ENCODE data around the gene MEAK7.

Gene MEAK7

GRCh38 chr16:84479716-84480450 lies 24.6 kb downstream of the MEAK7 start:
- no peak for TF ChIP-seq ZFX (IDR thresholded peaks at IDR 0.05; ENCODE audit: borderline replicate concordance)
- no peak for TF ChIP-seq CTCF (IDR thresholded peaks at IDR 0.05)
- H3K27ac ChIP-seq = no peak overlapping the region

DNA sequence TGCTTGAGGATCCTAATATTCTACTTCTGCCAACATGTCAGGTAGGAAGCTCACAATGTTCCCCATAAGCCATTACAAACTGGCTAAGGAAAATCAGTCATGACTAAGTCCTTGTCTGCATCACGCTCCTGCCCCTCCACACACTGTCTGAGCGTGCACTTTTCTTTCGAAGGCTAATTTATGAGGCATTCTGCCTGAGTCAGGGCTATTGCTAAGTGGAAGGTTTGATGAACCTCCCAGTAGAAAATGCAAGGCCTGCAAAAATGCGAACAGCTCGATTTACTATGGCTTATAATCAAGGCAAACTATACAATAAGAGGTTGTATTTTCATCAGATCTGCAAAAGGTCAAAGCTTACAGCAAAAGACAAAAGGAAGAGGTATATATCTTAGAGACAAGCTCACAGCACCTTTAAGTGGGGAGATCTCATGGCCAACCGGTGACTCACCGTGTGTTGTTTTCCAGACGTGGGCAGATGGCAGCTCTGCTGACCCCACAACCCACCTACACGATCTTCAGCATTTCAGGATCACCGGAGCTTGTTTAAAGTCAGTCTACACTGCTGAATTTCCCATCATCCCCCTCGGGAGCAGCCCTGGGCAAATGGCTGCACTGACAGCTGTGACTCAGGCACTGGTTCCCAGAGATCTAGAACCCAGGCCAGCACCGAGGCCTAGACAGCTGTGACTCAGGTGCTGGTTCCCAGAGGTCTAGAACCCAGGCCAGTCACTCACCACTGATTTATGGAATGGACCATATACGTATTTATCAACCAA lies 26.1 kb downstream of the MEAK7 start:
- no peak for TF ChIP-seq CTCF (IDR thresholded peaks at IDR 0.05)
- no peak for TF ChIP-seq ZFX (IDR thresholded peaks at IDR 0.05; ENCODE audit: borderline replicate concordance)
- H3K27ac ChIP-seq = no peak overlapping the region

GRCh38 chr16:84477661-84478060 lies 26.8 kb downstream of the MEAK7 start:
- no peak overlapping the region for H3K27ac ChIP-seq
- TF ChIP-seq ZFX (IDR thresholded peaks at IDR 0.05; ENCODE audit: borderline replicate concordance) (no peak), CTCF (IDR thresholded peaks at IDR 0.05) (no peak)

GRCh38 chr16:84476401-84476800 lies 28.1 kb downstream of the MEAK7 start:
- no peak overlapping the region for H3K27ac ChIP-seq
- no peak for TF ChIP-seq CTCF (IDR thresholded peaks at IDR 0.05)
- TF ChIP-seq ZFX (IDR thresholded peaks at IDR 0.05; ENCODE audit: borderline replicate concordance) = no peak

DNA sequence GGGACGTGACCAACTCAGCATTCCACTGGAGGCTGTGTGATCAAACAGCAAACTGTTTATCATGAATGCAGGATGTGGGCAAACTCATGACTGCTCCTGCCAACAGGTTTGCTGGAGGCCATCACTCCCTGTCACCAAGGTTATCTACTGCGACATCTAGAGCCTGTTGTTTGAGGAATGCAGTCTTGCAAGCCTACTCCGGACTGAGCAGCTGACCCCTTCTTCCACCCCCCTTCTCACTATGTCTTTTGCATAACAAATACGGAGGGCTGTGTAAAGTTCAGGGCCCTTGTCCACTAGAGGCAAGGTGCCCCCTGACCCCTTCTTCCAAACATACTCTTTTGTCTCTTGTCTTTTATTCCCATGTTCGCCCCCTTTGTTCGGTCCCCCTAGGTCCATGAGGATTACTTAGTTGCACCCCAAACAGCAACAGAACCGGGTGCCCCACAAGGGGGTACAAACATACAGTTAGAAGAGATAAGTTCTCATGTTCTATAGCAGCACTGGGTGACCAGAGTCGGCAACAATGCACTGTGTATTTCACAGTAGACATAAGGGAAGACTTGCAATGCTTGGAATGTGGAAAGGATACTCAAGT lies 28.7 kb downstream of the MEAK7 start:
- no peak overlapping the region for H3K27ac ChIP-seq
- TF ChIP-seq CTCF (IDR thresholded peaks at IDR 0.05) (no peak), ZFX (IDR thresholded peaks at IDR 0.05; ENCODE audit: borderline replicate concordance) (no peak)

GRCh38 chr16:84471966-84472365 lies 32.5 kb downstream of the MEAK7 start:
- no peak for TF ChIP-seq CTCF (IDR thresholded peaks at IDR 0.05)
- TF ChIP-seq ZFX (IDR thresholded peaks at IDR 0.05; ENCODE audit: borderline replicate concordance) = no peak

GRCh38 chr16:84471316-84471715 lies 33.1 kb downstream of the MEAK7 start:
- H3K27ac ChIP-seq = no peak overlapping the region
- TF ChIP-seq CTCF (IDR thresholded peaks at IDR 0.05) (no peak), ZFX (IDR thresholded peaks at IDR 0.05; ENCODE audit: borderline replicate concordance) (no peak)

More at GRCh38 chr16:84471966-84472365, 32.5 kb downstream of the MEAK7 start:
- H3K27ac ChIP-seq = no peak overlapping the region
